ENCODE results near the gene OSBP2.

DNA sequence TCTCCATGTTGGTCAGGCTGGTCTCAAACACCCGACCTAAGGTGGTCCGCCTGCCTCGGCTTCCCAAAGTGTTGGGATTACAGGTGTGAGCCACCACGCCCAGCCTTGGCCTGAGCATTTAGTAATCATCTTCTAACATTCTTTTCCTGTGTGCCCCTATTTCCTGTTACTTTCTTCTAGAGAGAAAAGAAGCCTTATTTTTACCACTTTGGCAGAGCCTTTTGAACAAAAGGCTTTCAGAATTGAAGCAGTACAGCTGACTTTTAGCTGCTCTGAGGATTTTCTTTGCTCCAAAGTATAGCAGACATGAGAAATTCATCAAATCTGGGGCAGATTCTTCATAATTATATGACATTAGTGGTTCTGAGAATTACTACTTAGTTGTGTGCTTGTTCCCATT, 260.5 kb downstream of the OSBP2 start:
- no peak for TF ChIP-seq ZKSCAN1 (IDR thresholded peaks at IDR 0.05; ENCODE audit: low read length)
- TF ChIP-seq EP300 (IDR thresholded peaks at IDR 0.05; ENCODE audit: low read depth in 2 of 2, low read length in 2 of 2), result no peak
- TF ChIP-seq EP300 (CRISPR knock-in tag; IDR thresholded peaks at IDR 0.05; ENCODE audit: borderline replicate concordance), result no peak
- no peak for TF ChIP-seq DR1 (CRISPR knock-in tag; IDR thresholded peaks at IDR 0.05)
- TF ChIP-seq, protein P1, sequence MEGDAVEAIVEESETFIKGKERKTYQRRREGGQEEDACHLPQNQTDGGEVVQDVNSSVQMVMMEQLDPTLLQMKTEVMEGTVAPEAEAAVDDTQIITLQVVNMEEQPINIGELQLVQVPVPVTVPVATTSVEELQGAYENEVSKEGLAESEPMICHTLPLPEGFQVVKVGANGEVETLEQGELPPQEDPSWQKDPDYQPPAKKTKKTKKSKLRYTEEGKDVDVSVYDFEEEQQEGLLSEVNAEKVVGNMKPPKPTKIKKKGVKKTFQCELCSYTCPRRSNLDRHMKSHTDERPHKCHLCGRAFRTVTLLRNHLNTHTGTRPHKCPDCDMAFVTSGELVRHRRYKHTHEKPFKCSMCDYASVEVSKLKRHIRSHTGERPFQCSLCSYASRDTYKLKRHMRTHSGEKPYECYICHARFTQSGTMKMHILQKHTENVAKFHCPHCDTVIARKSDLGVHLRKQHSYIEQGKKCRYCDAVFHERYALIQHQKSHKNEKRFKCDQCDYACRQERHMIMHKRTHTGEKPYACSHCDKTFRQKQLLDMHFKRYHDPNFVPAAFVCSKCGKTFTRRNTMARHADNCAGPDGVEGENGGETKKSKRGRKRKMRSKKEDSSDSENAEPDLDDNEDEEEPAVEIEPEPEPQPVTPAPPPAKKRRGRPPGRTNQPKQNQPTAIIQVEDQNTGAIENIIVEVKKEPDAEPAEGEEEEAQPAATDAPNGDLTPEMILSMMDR (CRISPR knock-in tag; IDR thresholded peaks at IDR 0.05), result no peak
- no peak for TF ChIP-seq ZNF281 (CRISPR knock-in tag; IDR thresholded peaks at IDR 0.05; ENCODE audit: borderline replicate concordance)
- TF ChIP-seq ZBTB1 (CRISPR knock-in tag; IDR thresholded peaks at IDR 0.05; ENCODE audit: borderline replicate concordance), result no peak
- no peak for TF ChIP-seq KAT8 (CRISPR knock-in tag; IDR thresholded peaks at IDR 0.05)
